LNCaP clone FGC (cell line): ENCODE results near the gene C16orf74.

Source experiments
- DNase-seq: peaks from one replicate; pipeline ENCODE4 v3.0.0-alpha.2; 2011; ENCODE audit warnings: low read depth
- H3K4me3 ChIP-seq: 2 replicates; pipeline ENCODE4 v1.5.1; 2011; ENCODE audit warnings: mild to moderate bottlenecking, low read depth, low read length, control low read depth
- CTCF ChIP-seq: IDR thresholded peaks from 2 replicates; pipeline ENCODE4 v1.5.1; 2012; ENCODE audit warnings: mild to moderate bottlenecking; ENCODE audit not compliant: control insufficient read depth, insufficient read depth; ENCODE audit errors: extremely low read depth

The C16orf74 gene

GRCh38 chr16:85774811-85775210, 23.9 kb upstream of the C16orf74 start:
- no peak for DNase-seq
- H3K4me3 ChIP-seq: no peak overlapping the region
- no peak for TF ChIP-seq CTCF

- no peak for DNase-seq
- TF ChIP-seq CTCF: no peak
- H3K4me3 ChIP-seq: no peak overlapping the region
Observed at GRCh38 chr16:85774136-85774535, 23.2 kb upstream of the C16orf74 start.

- TF ChIP-seq CTCF: no peak
Observed at GRCh38 chr16:85773044-85773443, 22.1 kb upstream of the C16orf74 start.

GRCh38 chr16:85770741-85771140, 19.8 kb upstream of the C16orf74 start:
- TF ChIP-seq CTCF: no peak
- DNase-seq: peak; percentile 36
- H3K4me3 ChIP-seq: no peak overlapping the region

More at GRCh38 chr16:85773044-85773443, 22.1 kb upstream of the C16orf74 start:
- DNase-seq: no peak
- no peak overlapping the region for H3K4me3 ChIP-seq

- DNase-seq: no peak
- no peak overlapping the region for H3K4me3 ChIP-seq
- no peak for TF ChIP-seq CTCF
Observed at GRCh38 chr16:85768199-85768598, 17.3 kb upstream of the C16orf74 start.

GRCh38 chr16:85767531-85767930, 16.6 kb upstream of the C16orf74 start:
- no peak for DNase-seq
- TF ChIP-seq CTCF: no peak
- no peak overlapping the region for H3K4me3 ChIP-seq

- no peak overlapping the region for H3K4me3 ChIP-seq
- DNase-seq: no peak
- TF ChIP-seq CTCF: no peak
Observed at GRCh38 chr16:85765767-85766166, 14.9 kb upstream of the C16orf74 start.
